GM23338 (cell line): ENCODE results near the gene PRMT3.

ENCODE experiments used
- CTCF ChIP-seq, 2 experiments: fragments of 200-600 bp in 1 of 2; sonication (generic) in 1 of 2; conservative IDR thresholded peaks; 2 replicates each; pipeline versions ENCODE4 v1.5.1 to v1.6.1; 2016 to 2017; ENCODE audit warnings: antibody characterized with exemption in 2 of 2, low read depth in 2 of 2, mild to moderate bottlenecking in 2 of 2, moderate library complexity in 1 of 2
- EZH2 ChIP-seq: fragments of 200-600 bp; sonication (generic); IDR thresholded peaks from one replicate; pipeline ENCODE4 v1.8.0; 2017; ENCODE audit warnings: antibody characterized with exemption, mild to moderate bottlenecking, low read depth; ENCODE audit not compliant: unreplicated experiment
- POLR2AphosphoS5 ChIP-seq: IDR thresholded peaks from 2 replicates; pipeline ENCODE4 v1.6.1; 2016; ENCODE audit warnings: antibody characterized with exemption, low read depth
- STAT1 ChIP-seq: IDR thresholded peaks from one replicate; pipeline ENCODE4 v1.6.1; 2016; ENCODE audit warnings: antibody characterized with exemption; ENCODE audit not compliant: unreplicated experiment

- TF ChIP-seq CTCF (conservative IDR thresholded peaks at IDR 0.05; ENCODE audit: low read depth in 2 of 2) (no peak), EZH2 (no peak), STAT1 (no peak), POLR2AphosphoS5 (no peak)
Measured at GRCh38 chr11:20470348-20470747, 82.8 kb downstream of the PRMT3 start.
